ENCODE data around the gene DNM3. TPM values are rescaled to one million over a fixed set of nuclear protein-coding genes. Genes with fewer than 3 reads are reported as not detected.

The DNM3 gene
- polyA plus RNA-seq, 3 donors = 0.15 TPM; not detected in 2

- Mint-ChIP-seq H3K27ac (no peak overlapping the region), H3K4me3 (no peak overlapping the region)
Observed at GRCh38 chr1:171939740-171940139, 98.4 kb downstream of the DNM3 start.

GRCh38 chr1:171940368-171940767, 99.1 kb downstream of the DNM3 start:
- no peak overlapping the region for H2AFZ ChIP-seq (ENCODE audit: insufficient read depth, low read depth, low read length, poor library complexity, severe bottlenecking)
- no peaks in the 10 kb centered on the region for H3K4me1 ChIP-seq (ENCODE audit: control insufficient read depth in 1 of 2, insufficient read depth in 2 of 2, low read length in 2 of 2)
- DNase-seq = no peak
- H3K9ac ChIP-seq (ENCODE audit: insufficient read depth, low read length, poor library complexity, severe bottlenecking) = no peak overlapping the region
- no peaks in the 10 kb centered on the region for H3K4me1 Mint-ChIP-seq
- no peaks in the 10 kb centered on the region for H3K9me3 ChIP-seq (replicated peaks in 1 of 2; ENCODE audit: control insufficient read depth in 1 of 2, insufficient read depth in 1 of 2, low read length in 2 of 2)
- no peak overlapping the region for H3K4me3 Mint-ChIP-seq
- H3K27me3 Mint-ChIP-seq (ENCODE audit: low read depth in 3 of 3) = peaks cover 0 to 1% (median 0%) of the 10 kb centered on the region in 3 donors
- peaks cover 0 to 3% (median 0%) of the 10 kb centered on the region in 7 donors for H3K9me3 Mint-ChIP-seq
- no peak overlapping the region for H3K27ac Mint-ChIP-seq
- H3K36me3 ChIP-seq (replicated peaks in 1 of 2; ENCODE audit: control insufficient read depth in 1 of 2, insufficient read depth in 2 of 2, low read length in 2 of 2) = no peaks in the 10 kb centered on the region
- no peaks in the 10 kb centered on the region for H3K79me2 ChIP-seq (ENCODE audit: insufficient read depth, low read length)
- TF ChIP-seq, protein P1, sequence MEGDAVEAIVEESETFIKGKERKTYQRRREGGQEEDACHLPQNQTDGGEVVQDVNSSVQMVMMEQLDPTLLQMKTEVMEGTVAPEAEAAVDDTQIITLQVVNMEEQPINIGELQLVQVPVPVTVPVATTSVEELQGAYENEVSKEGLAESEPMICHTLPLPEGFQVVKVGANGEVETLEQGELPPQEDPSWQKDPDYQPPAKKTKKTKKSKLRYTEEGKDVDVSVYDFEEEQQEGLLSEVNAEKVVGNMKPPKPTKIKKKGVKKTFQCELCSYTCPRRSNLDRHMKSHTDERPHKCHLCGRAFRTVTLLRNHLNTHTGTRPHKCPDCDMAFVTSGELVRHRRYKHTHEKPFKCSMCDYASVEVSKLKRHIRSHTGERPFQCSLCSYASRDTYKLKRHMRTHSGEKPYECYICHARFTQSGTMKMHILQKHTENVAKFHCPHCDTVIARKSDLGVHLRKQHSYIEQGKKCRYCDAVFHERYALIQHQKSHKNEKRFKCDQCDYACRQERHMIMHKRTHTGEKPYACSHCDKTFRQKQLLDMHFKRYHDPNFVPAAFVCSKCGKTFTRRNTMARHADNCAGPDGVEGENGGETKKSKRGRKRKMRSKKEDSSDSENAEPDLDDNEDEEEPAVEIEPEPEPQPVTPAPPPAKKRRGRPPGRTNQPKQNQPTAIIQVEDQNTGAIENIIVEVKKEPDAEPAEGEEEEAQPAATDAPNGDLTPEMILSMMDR (IDR thresholded peaks at IDR 0.05) = no peak
- H3K27me3 ChIP-seq (ENCODE audit: control insufficient read depth in 2 of 2, insufficient read depth in 2 of 2, low read length in 2 of 2) = no peaks in the 10 kb centered on the region
- H3K27ac ChIP-seq (ENCODE audit: low read depth in 1 of 2, low read length in 2 of 2) = no peak overlapping the region
- no peaks in the 10 kb centered on the region for H3K36me3 Mint-ChIP-seq
- H3K4me2 ChIP-seq (replicated peaks; ENCODE audit: extremely low read depth, low read length, poor library complexity, severe bottlenecking) = no peak overlapping the region
- no peaks in the 10 kb centered on the region for H4K20me1 ChIP-seq (ENCODE audit: insufficient read depth, low read length)
- H3K4me3 ChIP-seq (replicated peaks in 1 of 3; ENCODE audit: low read depth in 2 of 3, low read length in 3 of 3) = no peak overlapping the region
- intact Hi-C loops (cut with micrococcal nuclease) = no loop called here

More at GRCh38 chr1:171939740-171940139, 98.4 kb downstream of the DNM3 start:
- H3K27me3 ChIP-seq (ENCODE audit: control insufficient read depth in 2 of 2, insufficient read depth in 2 of 2, low read length in 2 of 2) = no peaks in the 10 kb centered on the region
- no peak overlapping the region for H2AFZ ChIP-seq (ENCODE audit: insufficient read depth, low read depth, low read length, poor library complexity, severe bottlenecking)
- no peaks in the 10 kb centered on the region for H3K79me2 ChIP-seq (ENCODE audit: insufficient read depth, low read length)
- no peaks in the 10 kb centered on the region for H4K20me1 ChIP-seq (ENCODE audit: insufficient read depth, low read length)
- H3K4me3 ChIP-seq (replicated peaks in 1 of 3; ENCODE audit: low read depth in 2 of 3, low read length in 3 of 3) = no peak overlapping the region
- intact Hi-C loops (cut with micrococcal nuclease) = no loop called here
- peaks cover 0 to 1% (median 0%) of the 10 kb centered on the region in 3 donors for H3K27me3 Mint-ChIP-seq (ENCODE audit: low read depth in 3 of 3)
- no peaks in the 10 kb centered on the region for H3K4me1 Mint-ChIP-seq
- H3K36me3 ChIP-seq (replicated peaks in 1 of 2; ENCODE audit: control insufficient read depth in 1 of 2, insufficient read depth in 2 of 2, low read length in 2 of 2) = no peaks in the 10 kb centered on the region
- no peak overlapping the region for H3K27ac ChIP-seq (ENCODE audit: low read depth in 1 of 2, low read length in 2 of 2)
- H3K4me2 ChIP-seq (replicated peaks; ENCODE audit: extremely low read depth, low read length, poor library complexity, severe bottlenecking) = no peak overlapping the region
- no peaks in the 10 kb centered on the region for H3K4me1 ChIP-seq (ENCODE audit: control insufficient read depth in 1 of 2, insufficient read depth in 2 of 2, low read length in 2 of 2)
- H3K36me3 Mint-ChIP-seq = no peaks in the 10 kb centered on the region
- TF ChIP-seq, protein P1 (IDR thresholded peaks at IDR 0.05) = no peak
- DNase-seq = no peak
- WGBS (ENCODE audit: insufficient coverage) = no CpG with 5 or more reads among the region's 4 CpGs
- H3K9me3 Mint-ChIP-seq = peaks cover 0 to 3% (median 0%) of the 10 kb centered on the region in 7 donors
- H3K9me3 ChIP-seq (replicated peaks in 1 of 2; ENCODE audit: control insufficient read depth in 1 of 2, insufficient read depth in 1 of 2, low read length in 2 of 2) = no peaks in the 10 kb centered on the region
- no peak overlapping the region for H3K9ac ChIP-seq (ENCODE audit: insufficient read depth, low read length, poor library complexity, severe bottlenecking)
